ENCODE results near the gene ANHX.

The ANHX gene

DNA sequence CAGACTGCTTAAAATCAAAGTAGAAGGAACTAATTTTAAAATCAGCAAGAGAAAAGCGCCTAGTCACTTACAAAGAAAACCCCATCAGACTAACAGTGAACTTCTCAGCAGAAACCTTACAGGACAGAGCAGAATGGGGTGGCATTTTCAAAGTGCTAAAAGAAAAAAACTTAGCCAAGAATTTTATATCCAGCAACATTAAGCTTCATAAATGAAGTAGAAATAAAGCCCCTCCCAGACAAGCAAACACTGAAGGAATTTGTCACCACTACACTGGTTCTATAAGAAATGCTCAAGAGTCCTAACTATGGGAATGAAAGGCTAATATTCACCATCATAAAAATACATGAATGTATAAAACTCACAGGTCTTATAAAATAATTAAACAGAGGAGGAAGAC lies 60.8 kb downstream of the ANHX start:
- Mint-ChIP-seq H3K9me3 (peaks cover 59% of the 10 kb centered on the region), H3K4me1 (ENCODE audit: low read depth) (no peaks in the 10 kb centered on the region), H3K27ac (no peak overlapping the region), H3K4me3 (no peak overlapping the region), H3K36me3 (ENCODE audit: low read depth) (peaks cover 7% of the 10 kb centered on the region), H3K27me3 (ENCODE audit: low read depth) (no peaks in the 10 kb centered on the region)

- Mint-ChIP-seq H3K4me3 (no peak overlapping the region), H3K36me3 (ENCODE audit: low read depth) (peaks cover 3% of the 10 kb centered on the region), H3K27ac (no peak overlapping the region), H3K4me1 (ENCODE audit: low read depth) (no peaks in the 10 kb centered on the region), H3K9me3 (peaks cover 63% of the 10 kb centered on the region), H3K27me3 (ENCODE audit: low read depth) (no peaks in the 10 kb centered on the region)
Observed at GRCh38 chr12:133172491-133172890, 63.2 kb downstream of the ANHX start.
